Esophagus muscularis mucosa (tissue), 4 donors: ENCODE results near the gene RPP25.

Experiments
- EP300 ChIP-seq: sonication (generic); formaldehyde crosslinking; IDR thresholded peaks from one replicate; pipeline ENCODE4 v1.6.1; 2017; ENCODE audit warnings: antibody characterized with exemption
- POLR2A ChIP-seq: fragments of 450-650 bp; IDR thresholded peaks from one replicate; pipeline ENCODE4 v1.6.1; 2017; ENCODE audit warnings: antibody characterized with exemption, moderate library complexity, mild to moderate bottlenecking, low read depth
- POLR2AphosphoS5 ChIP-seq, 2 donors: sonication (generic); formaldehyde crosslinking; IDR thresholded peaks; one replicate each; pipeline ENCODE4 v1.6.1; 2017; ENCODE audit warnings: antibody characterized with exemption in 2 of 2
- TF ChIP-seq, protein P1 (sequence below), 3 experiments: fragments of 200-600 bp in 2 of 3; fragments of 450-650 bp in 1 of 3; sonication (generic) in 2 of 3; IDR thresholded peaks; one replicate each; pipeline ENCODE4 v1.5.1; 2017 to 2019; ENCODE audit warnings: antibody characterized with exemption in 3 of 3, mild to moderate bottlenecking in 2 of 3, moderate library complexity in 1 of 3

DNA sequence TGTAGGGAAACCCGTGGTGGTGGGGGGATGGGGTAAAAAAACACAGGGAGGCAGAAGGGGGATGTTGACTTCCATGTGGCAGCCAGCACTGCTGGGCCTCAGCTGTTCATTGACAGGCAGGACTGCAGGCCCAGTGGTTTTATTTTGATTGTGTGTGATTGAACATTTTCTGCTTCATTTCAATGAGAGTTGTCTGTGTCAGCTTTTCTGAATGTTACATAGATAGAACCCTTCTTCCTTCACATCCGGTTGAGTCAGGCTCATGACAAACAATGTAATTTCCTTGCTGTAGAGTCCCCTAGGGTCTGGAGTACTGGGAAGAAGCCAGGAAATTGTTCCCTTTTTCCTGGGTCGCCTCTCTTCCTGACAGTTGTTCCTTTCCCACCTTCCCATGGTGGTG lies 8.2 kb upstream of the RPP25 start:
- TF ChIP-seq, protein P1, sequence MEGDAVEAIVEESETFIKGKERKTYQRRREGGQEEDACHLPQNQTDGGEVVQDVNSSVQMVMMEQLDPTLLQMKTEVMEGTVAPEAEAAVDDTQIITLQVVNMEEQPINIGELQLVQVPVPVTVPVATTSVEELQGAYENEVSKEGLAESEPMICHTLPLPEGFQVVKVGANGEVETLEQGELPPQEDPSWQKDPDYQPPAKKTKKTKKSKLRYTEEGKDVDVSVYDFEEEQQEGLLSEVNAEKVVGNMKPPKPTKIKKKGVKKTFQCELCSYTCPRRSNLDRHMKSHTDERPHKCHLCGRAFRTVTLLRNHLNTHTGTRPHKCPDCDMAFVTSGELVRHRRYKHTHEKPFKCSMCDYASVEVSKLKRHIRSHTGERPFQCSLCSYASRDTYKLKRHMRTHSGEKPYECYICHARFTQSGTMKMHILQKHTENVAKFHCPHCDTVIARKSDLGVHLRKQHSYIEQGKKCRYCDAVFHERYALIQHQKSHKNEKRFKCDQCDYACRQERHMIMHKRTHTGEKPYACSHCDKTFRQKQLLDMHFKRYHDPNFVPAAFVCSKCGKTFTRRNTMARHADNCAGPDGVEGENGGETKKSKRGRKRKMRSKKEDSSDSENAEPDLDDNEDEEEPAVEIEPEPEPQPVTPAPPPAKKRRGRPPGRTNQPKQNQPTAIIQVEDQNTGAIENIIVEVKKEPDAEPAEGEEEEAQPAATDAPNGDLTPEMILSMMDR (IDR thresholded peaks at IDR 0.05): no peak
- TF ChIP-seq POLR2A: no peak
- no peak for TF ChIP-seq POLR2AphosphoS5 (IDR thresholded peaks at IDR 0.05)
- no peak for TF ChIP-seq EP300
